H1 (cell line): ENCODE measurements around the gene EPB41L2. TPM values are rescaled to one million over a fixed set of nuclear protein-coding genes. Genes with fewer than 3 reads are reported as not detected.

ENCODE experiments used
- CTCF ChIA-PET: fragments of 300-600 bp; sonication (Branson Sonifier 250); formaldehyde crosslinking; loops from one replicate; lab custom pipeline; 2021; ENCODE audit not compliant: partially characterized antibody; lab: Charles Lee
- POLR2A ChIA-PET: fragments of 300-600 bp; sonication (Branson Sonifier 250); formaldehyde crosslinking; loops from one replicate; lab custom pipeline; 2021; ENCODE audit warnings: inconsistent platforms; ENCODE audit not compliant: partially characterized antibody; lab: Charles Lee
- DNase-seq, 2 experiments: peaks; one replicate each; pipeline versions ENCODE4 v3.0.0 to v3.0.0-alpha.2; 2010 to 2022; ENCODE audit warnings: low spot score in 2 of 2, low read depth in 1 of 2, mixed read lengths in 1 of 2
- FAIRE-seq: peaks from 2 replicates; lab custom pipeline; 2011; peaks lifted over from hg19 to GRCh38; lab: Jason Lieb, UNC
- H2AFZ ChIP-seq: 2 replicates; pipeline ENCODE4 v1.8.1; 2012; ENCODE audit warnings: low read length, inconsistent platforms
- H2AK5ac ChIP-seq: 2 replicates; pipeline ENCODE4 v1.6.1; 2013; ENCODE audit warnings: low read depth, low read length
- H2BK120ac ChIP-seq: replicated peaks from 2 replicates; pipeline ENCODE3; 2013; ENCODE audit warnings: low read depth, low read length, inconsistent platforms
- H2BK12ac ChIP-seq: 2 replicates; pipeline ENCODE4 v1.6.1; 2013; ENCODE audit warnings: low read depth, low read length
- H2BK15ac ChIP-seq: 2 replicates; pipeline ENCODE4 v1.6.1; 2013; ENCODE audit warnings: low read length
- H2BK20ac ChIP-seq: 2 replicates; pipeline ENCODE4 v1.6.1; 2013; ENCODE audit warnings: low read length
- H2BK5ac ChIP-seq: 2 replicates; pipeline ENCODE4 v1.6.1; 2013; ENCODE audit warnings: low read depth, low read length
- H3K14ac ChIP-seq: 2 replicates; pipeline ENCODE4 v1.6.1; 2013; ENCODE audit warnings: inconsistent platforms; ENCODE audit not compliant: insufficient read length
- H3K18ac ChIP-seq: 2 replicates; pipeline ENCODE4 v1.6.1; 2013; ENCODE audit warnings: low read length; ENCODE audit errors: extremely low read depth
- H3K23ac ChIP-seq: 2 replicates; pipeline ENCODE4 v1.6.1; 2013; ENCODE audit warnings: inconsistent platforms; ENCODE audit not compliant: insufficient read length
- H3K23me2 ChIP-seq: 2 replicates; pipeline ENCODE4 v1.6.1; 2013; ENCODE audit warnings: low read depth, low read length
- H3K27ac ChIP-seq: 2 replicates; pipeline ENCODE4 v1.6.1; 2011; ENCODE audit warnings: low read depth, low read length, inconsistent platforms
- H3K27me3 ChIP-seq, 4 experiments: replicated peaks in 1 of 4; 1 replicate in 1 of 4; 2 replicates in 3 of 4; pipeline versions ENCODE4 v1.6.1 to v1.8.1; 2011 to 2013; ENCODE audit warnings: low read length in 3 of 4, mild to moderate bottlenecking in 3 of 4, inconsistent platforms in 2 of 4, mixed read lengths in 2 of 4, moderate library complexity in 1 of 4; ENCODE audit not compliant: control insufficient read depth in 3 of 4, insufficient read depth in 3 of 4; ENCODE audit errors: extremely low read depth in 1 of 4
- H3K36me3 ChIP-seq, 4 experiments: 2 replicates each; pipeline versions ENCODE4 v1.6.1 to v1.8.1; 2011 to 2013; ENCODE audit warnings: mild to moderate bottlenecking in 4 of 4, low read length in 3 of 4, moderate library complexity in 2 of 4, control low read depth in 1 of 4, inconsistent platforms in 1 of 4; ENCODE audit not compliant: insufficient read depth in 4 of 4, control insufficient read depth in 2 of 4
- H3K4ac ChIP-seq: replicated peaks from 2 replicates; pipeline ENCODE3; 2013; ENCODE audit warnings: low read length, low read depth, mixed read lengths, inconsistent platforms; ENCODE audit not compliant: insufficient read length
- H3K4me1 ChIP-seq, 4 experiments: replicated peaks in 1 of 4; 1 replicate in 1 of 4; 2 replicates in 3 of 4; pipeline versions ENCODE4 v1.6.1 to v1.8.1; 2011 to 2013; ENCODE audit warnings: low read length in 3 of 4, inconsistent platforms in 2 of 4, mixed read lengths in 1 of 4; ENCODE audit not compliant: insufficient read depth in 4 of 4, control insufficient read depth in 3 of 4
- H3K4me2 ChIP-seq, 2 experiments: 2 replicates each; pipeline versions ENCODE4 v1.6.1 to v1.8.1; 2011 to 2013; ENCODE audit warnings: low read depth in 2 of 2, low read length in 2 of 2, control low read depth in 1 of 2, inconsistent platforms in 1 of 2, mild to moderate bottlenecking in 1 of 2; ENCODE audit not compliant: insufficient read depth in 1 of 2
- H3K4me3 ChIP-seq, 4 experiments: fragments of 200-600, 300-600 bp in 1 of 4; sonication (generic), shearing (Covaris generic), sonication (Bioruptor Twin) in 1 of 4; 2 replicates each; pipeline versions ENCODE4 v1.5.1 to v1.8.1; 2011 to 2016; ENCODE audit warnings: low read length in 4 of 4, low read depth in 3 of 4, control low read depth in 2 of 4, inconsistent platforms in 2 of 4, mild to moderate bottlenecking in 2 of 4, mixed read lengths in 1 of 4, moderate library complexity in 1 of 4; ENCODE audit not compliant: insufficient read depth in 2 of 4; ENCODE audit errors: extremely low read depth in 1 of 4
- H3K56ac ChIP-seq: replicated peaks from 2 replicates; pipeline ENCODE3; 2013; ENCODE audit warnings: low read depth, mild to moderate bottlenecking, mixed read lengths, low read length, inconsistent platforms; ENCODE audit not compliant: insufficient read length
- H3K79me1 ChIP-seq: 2 replicates; pipeline ENCODE4 v1.6.1; 2013; ENCODE audit warnings: low read depth, low read length, control low read depth
- H3K79me2 ChIP-seq, 2 experiments: 2 replicates each; pipeline versions ENCODE4 v1.6.1 to v1.8.1; 2012 to 2013; ENCODE audit warnings: low read length in 2 of 2, mild to moderate bottlenecking in 2 of 2, inconsistent platforms in 1 of 2; ENCODE audit not compliant: insufficient read depth in 2 of 2, control insufficient read depth in 1 of 2
- H3K9ac ChIP-seq, 4 experiments: replicated peaks in 1 of 4; 1 replicate in 1 of 4; 2 replicates in 3 of 4; pipeline versions ENCODE4 v1.6.1 to v1.8.1; 2011 to 2013; ENCODE audit warnings: low read depth in 3 of 4, low read length in 3 of 4, control low read depth in 2 of 4, mild to moderate bottlenecking in 2 of 4, moderate library complexity in 2 of 4, inconsistent platforms in 1 of 4; ENCODE audit errors: extremely low read depth in 1 of 4
- H3K9me3 ChIP-seq, 2 experiments: 2 replicates each; pipeline versions ENCODE4 v1.6.1 to v1.8.1; 2012 to 2013; ENCODE audit warnings: mild to moderate bottlenecking in 2 of 2, moderate library complexity in 2 of 2, control low read depth in 1 of 2, inconsistent platforms in 1 of 2, low read depth in 1 of 2, low read length in 1 of 2, mixed read lengths in 1 of 2; ENCODE audit not compliant: insufficient read depth in 2 of 2
- H4K20me1 ChIP-seq, 2 experiments: replicated peaks in 1 of 2; 2 replicates each; pipeline versions ENCODE3 to v1.8.1; 2011 to 2013; ENCODE audit warnings: inconsistent platforms in 2 of 2, low read length in 2 of 2, mild to moderate bottlenecking in 1 of 2; ENCODE audit not compliant: insufficient read depth in 2 of 2, control insufficient read depth in 1 of 2
- H4K5ac ChIP-seq: 2 replicates; pipeline ENCODE4 v1.6.1; 2013; ENCODE audit warnings: low read length, low read depth, mixed read lengths, inconsistent platforms; ENCODE audit not compliant: insufficient read length
- H4K8ac ChIP-seq: 2 replicates; pipeline ENCODE4 v1.8.0; 2013; ENCODE audit warnings: mild to moderate bottlenecking, moderate library complexity, low read length, inconsistent platforms; ENCODE audit not compliant: insufficient read depth; ENCODE audit errors: extremely low read depth
- H4K91ac ChIP-seq: replicated peaks from 2 replicates; pipeline ENCODE3; 2013; ENCODE audit warnings: low read length, mixed read lengths, inconsistent platforms; ENCODE audit not compliant: insufficient read length
- BCL11A ChIP-seq, 2 experiments: IDR thresholded peaks; one replicate each; pipeline ENCODE4 v1.6.1; 2011; ENCODE audit warnings: low read depth in 2 of 2, low read length in 2 of 2, mild to moderate bottlenecking in 2 of 2
- BRCA1 ChIP-seq: IDR thresholded peaks from 2 replicates; pipeline ENCODE4 v1.6.1; 2012; ENCODE audit warnings: low read depth, low read length, improper control_type of control experiment
- CHD2 ChIP-seq: IDR thresholded peaks from 2 replicates; pipeline ENCODE4 v1.6.1; 2012; ENCODE audit warnings: low read length, improper control_type of control experiment
- HDAC6 ChIP-seq: IDR thresholded peaks from one replicate; pipeline ENCODE4 v1.7.1; 2012; ENCODE audit warnings: low read depth, mild to moderate bottlenecking, inconsistent platforms, low read length, moderate library complexity
- JUN ChIP-seq: IDR thresholded peaks from 2 replicates; pipeline ENCODE4 v1.6.1; 2011; ENCODE audit warnings: low read depth, mild to moderate bottlenecking, improper control_type of control experiment, low read length
- NANOG ChIP-seq: IDR thresholded peaks from 2 replicates; pipeline ENCODE4 v1.6.1; 2011; ENCODE audit warnings: low read length, low read depth, mild to moderate bottlenecking, inconsistent platforms; ENCODE audit not compliant: insufficient read depth, poor library complexity, severe bottlenecking
- PHF8 ChIP-seq: fragments of 200-600 bp; sonication (generic); conservative IDR thresholded peaks from 2 replicates; pipeline ENCODE4 v1.7.1; 2012; ENCODE audit warnings: low read depth, mild to moderate bottlenecking, inconsistent platforms, low read length, moderate library complexity
- SIN3A ChIP-seq, 2 experiments: IDR thresholded peaks in 1 of 2; conservative IDR thresholded peaks in 1 of 2; 2 replicates each; pipeline ENCODE4 v1.6.1; 2011 to 2012; ENCODE audit warnings: low read length in 2 of 2, improper control_type of control experiment in 1 of 2, low read depth in 1 of 2, mild to moderate bottlenecking in 1 of 2
- SIX5 ChIP-seq: IDR thresholded peaks from 2 replicates; pipeline ENCODE4 v1.6.1; 2011; ENCODE audit warnings: mild to moderate bottlenecking, low read depth, low read length
- SRF ChIP-seq: IDR thresholded peaks from 2 replicates; pipeline ENCODE4 v1.6.1; 2011; ENCODE audit warnings: mild to moderate bottlenecking, low read depth, low read length, moderate library complexity
- TEAD4 ChIP-seq: IDR thresholded peaks from 2 replicates; pipeline ENCODE4 v1.6.1; 2012; ENCODE audit warnings: low read depth, low read length, inconsistent platforms, mixed read lengths
- USF2 ChIP-seq: IDR thresholded peaks from 2 replicates; pipeline ENCODE4 v1.6.1; 2011; ENCODE audit warnings: low read length, improper control_type of control experiment
- WGBS, 2 experiments: shearing (Covaris generic) in 1 of 2; methylation state at CpG; one replicate each; pipeline versions ENCODE4 v1.1.6 to v1.1.7; 2013 to 2015; ENCODE audit warnings: low lambda C conversion rate in 2 of 2, mixed read lengths in 2 of 2, inconsistent platforms in 1 of 2, low coverage in 1 of 2, missing lambda C conversion rate in 1 of 2; ENCODE audit not compliant: insufficient replicate concordance in 2 of 2, insufficient coverage in 1 of 2, insufficient read length in 1 of 2; ENCODE audit errors: extremely low coverage in 1 of 2, missing lambda C conversion rate in 1 of 2; 5-methylcytosine and 5-hydroxymethylcytosine counted together
- polyA plus RNA-seq, 7 experiments: library from polyadenylated mRNA; depleted of rRNA in 3 of 7; stranded (reverse) in 5 of 7; unstranded in 2 of 7; fragments of >200 nt in 5 of 7; fragments of 200-250 nt in 2 of 7; gene quantifications; 1 replicate in 5 of 7; 2 replicates in 1 of 7; 4 replicates in 1 of 7; pipeline versions ENCODE4 v1.2.1 to v1.2.3, GENCODE V29; 2011 to 2013; ENCODE audit warnings: missing spikeins in 2 of 7, mixed read lengths in 2 of 7
- total RNA-seq: library from RNA; stranded (reverse); fragmentation: NEBNext Ultra II Directional; extraction: Animal tissue kit (Norgen Biotek cat#: 25700); gene quantifications from 2 replicates; pipeline ENCODE4 v1.2.1, GENCODE V29; 2021
- TF ChIP-seq, protein P1 (sequence below): IDR thresholded peaks from 2 replicates; pipeline ENCODE4 v1.6.1; 2011; ENCODE audit warnings: low read depth, mild to moderate bottlenecking, low read length; ENCODE audit not compliant: insufficient read depth

The EPB41L2 gene
- total and polyA plus RNA-seq, 2 of the 8 experiments (the other 6 are each of a cell fraction or from before 2014, with no cell fraction given), result 22.5 to 123 TPM

- no peak overlapping the region for H2BK15ac ChIP-seq
- peaks cover 4% of the 10 kb centered on the region for H3K79me1 ChIP-seq
- H4K91ac ChIP-seq, result no peak overlapping the region
- no peak overlapping the region for H2AK5ac ChIP-seq
- no peak overlapping the region for H4K8ac ChIP-seq
- H2AFZ ChIP-seq, result no peak overlapping the region
- no peaks in the 10 kb centered on the region for H4K20me1 ChIP-seq
- no peak overlapping the region for H3K23ac ChIP-seq
- CTCF ChIA-PET, result interaction anchor here (1.6 kb wide), 1 partner anchor 9 kb away, joined by 5 read pairs; no protein-coding TSS in a partner anchor
- no peaks in the 10 kb centered on the region; a peak in 1 of 7 replicates for H3K4me1 ChIP-seq
- no peak overlapping the region for H2BK12ac ChIP-seq
- no peak overlapping the region for H2BK120ac ChIP-seq
- no peaks in the 10 kb centered on the region for H3K9me3 ChIP-seq
- no peak overlapping the region for H3K14ac ChIP-seq
- no peak overlapping the region for H2BK5ac ChIP-seq
- no peak overlapping the region for H3K27ac ChIP-seq
- H3K79me2 ChIP-seq, result peaks cover 0 to 43% of the 10 kb centered on the region in 2 experiments; a peak in 2 of 4 replicates
- H3K27me3 ChIP-seq, result no peaks in the 10 kb centered on the region
- no peak for FAIRE-seq
- no peak for DNase-seq
- no peak overlapping the region for H4K5ac ChIP-seq
- no peak overlapping the region for H3K4me3 ChIP-seq
- no peak overlapping the region for H3K18ac ChIP-seq
- H3K23me2 ChIP-seq, result no peaks in the 10 kb centered on the region; the same call in 1 of the 2 replicates
- H3K56ac ChIP-seq, result no peak overlapping the region
- H3K9ac ChIP-seq, result no peak overlapping the region
- no peak overlapping the region for H3K4me2 ChIP-seq
- H3K36me3 ChIP-seq, result no peaks in the 10 kb centered on the region
- H2BK20ac ChIP-seq, result no peak overlapping the region
- H3K4ac ChIP-seq, result no peak overlapping the region
- WGBS, 2 experiments, result 88% methylated on average over 1 of the region's 1 CpG; no CpG with 5 or more reads in 1 of the 2 experiments
- POLR2A ChIA-PET, result interaction anchor here (1.0 kb wide), 1 partner anchor 10 kb away, joined by 3 read pairs; no protein-coding TSS in a partner anchor
- TF ChIP-seq SIX5, result no peak
- TF ChIP-seq, protein P1, sequence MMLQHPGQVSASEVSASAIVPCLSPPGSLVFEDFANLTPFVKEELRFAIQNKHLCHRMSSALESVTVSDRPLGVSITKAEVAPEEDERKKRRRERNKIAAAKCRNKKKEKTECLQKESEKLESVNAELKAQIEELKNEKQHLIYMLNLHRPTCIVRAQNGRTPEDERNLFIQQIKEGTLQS, result no peak
- TF ChIP-seq BRCA1, result no peak
- TF ChIP-seq NANOG, result no peak
- TF ChIP-seq SIN3A (conservative IDR thresholded peaks at IDR 0.05 in 1 of 2, IDR thresholded peaks at IDR 0.05 in 1 of 2; ENCODE audit: low read depth in 1 of 2, low read length in 2 of 2), result no peak
- TF ChIP-seq USF2, result no peak
- TF ChIP-seq HDAC6, result no peak
- no peak for TF ChIP-seq CHD2
- no peak for TF ChIP-seq BCL11A (IDR thresholded peaks at IDR 0.05; ENCODE audit: low read depth in 2 of 2, low read length in 2 of 2)
- TF ChIP-seq PHF8, result no peak
- no peak for TF ChIP-seq SRF
- no peak for TF ChIP-seq TEAD4
- no peak for TF ChIP-seq JUN
Measured at GRCh38 chr6:130982135-130982534, 80.9 kb downstream of the EPB41L2 start.
